Astrocyte (in vitro differentiated cells and primary cell): ENCODE data around the gene NFIL3. TPM values are rescaled to one million over a fixed set of nuclear protein-coding genes. Genes with fewer than 3 reads are reported as not detected.

Experiments used
- DNase-seq: peaks from one replicate; pipeline ENCODE4 v3.0.0-alpha.2; 2010; ENCODE audit warnings: low read depth
- FAIRE-seq: peaks from 2 replicates; lab custom pipeline; 2011; peaks lifted over from hg19 to GRCh38; lab: Jason Lieb, UNC
- H2AFZ ChIP-seq: 2 replicates; pipeline ENCODE4 v1.6.0; 2012; ENCODE audit warnings: low read depth, low read length, inconsistent platforms
- H3K27ac ChIP-seq: 2 replicates; pipeline ENCODE4 v1.5.1; 2011; ENCODE audit warnings: low read depth, low read length, inconsistent platforms
- H3K27me3 ChIP-seq: 2 replicates; pipeline ENCODE4 v1.6.0; 2011; ENCODE audit warnings: low read length, inconsistent platforms; ENCODE audit not compliant: insufficient read depth
- H3K36me3 ChIP-seq: 2 replicates; pipeline ENCODE4 v1.5.1; 2011; ENCODE audit warnings: low read length, inconsistent platforms; ENCODE audit not compliant: insufficient read depth
- H3K4me1 ChIP-seq: 2 replicates; pipeline ENCODE4 v1.5.1; 2011; ENCODE audit warnings: low read length, inconsistent platforms; ENCODE audit not compliant: insufficient read depth
- H3K4me2 ChIP-seq: 2 replicates; pipeline ENCODE4 v1.6.0; 2012; ENCODE audit warnings: low read length, inconsistent platforms
- H3K4me3 ChIP-seq: 2 replicates; pipeline ENCODE4 v1.5.1; 2011; ENCODE audit warnings: low read depth, mild to moderate bottlenecking, low read length, inconsistent platforms; ENCODE audit not compliant: insufficient read depth
- H3K79me2 ChIP-seq: 2 replicates; pipeline ENCODE4 v1.6.0; 2012; ENCODE audit warnings: mild to moderate bottlenecking, low read length, inconsistent platforms; ENCODE audit not compliant: insufficient read depth
- H3K9ac ChIP-seq: 2 replicates; pipeline ENCODE4 v1.6.0; 2012; ENCODE audit warnings: mild to moderate bottlenecking, low read length, inconsistent platforms
- H3K9me3 ChIP-seq: 2 replicates; pipeline ENCODE4 v1.5.1; 2012; ENCODE audit warnings: low read depth, mild to moderate bottlenecking, low read length, inconsistent platforms; ENCODE audit not compliant: insufficient read depth
- H4K20me1 ChIP-seq: 2 replicates; pipeline ENCODE4 v1.6.0; 2012; ENCODE audit warnings: low read length, inconsistent platforms; ENCODE audit not compliant: insufficient read depth
- H3K27ac Mint-ChIP-seq: one replicate; pipeline ENCODE4 v1.8.0; 2021; ENCODE audit warnings: mild to moderate bottlenecking, mixed read lengths; ENCODE audit not compliant: unreplicated experiment
- H3K27me3 Mint-ChIP-seq: one replicate; pipeline ENCODE4 v1.8.0; 2021; ENCODE audit warnings: low read depth, mixed read lengths; ENCODE audit not compliant: unreplicated experiment
- H3K36me3 Mint-ChIP-seq: one replicate; pipeline ENCODE4 v1.8.0; 2021; ENCODE audit warnings: low read depth, mixed read lengths; ENCODE audit not compliant: unreplicated experiment
- H3K4me1 Mint-ChIP-seq: one replicate; pipeline ENCODE4 v1.8.0; 2021; ENCODE audit warnings: low read depth, mixed read lengths; ENCODE audit not compliant: unreplicated experiment
- H3K4me3 Mint-ChIP-seq: one replicate; pipeline ENCODE4 v1.8.0; 2021; ENCODE audit warnings: mild to moderate bottlenecking, moderate library complexity, mixed read lengths; ENCODE audit not compliant: unreplicated experiment
- H3K9me3 Mint-ChIP-seq: one replicate; pipeline ENCODE4 v1.8.0; 2021; ENCODE audit warnings: mild to moderate bottlenecking, mixed read lengths; ENCODE audit not compliant: unreplicated experiment
- EZH2 ChIP-seq: IDR thresholded peaks from 2 replicates; pipeline ENCODE4 v1.6.1; 2012; ENCODE audit warnings: mild to moderate bottlenecking, low read length, inconsistent platforms; ENCODE audit not compliant: insufficient read depth
- total RNA-seq: library from RNA; stranded (reverse); gene quantifications from 2 replicates; pipeline ENCODE4 v1.2.1, GENCODE V29; 2021
- TF ChIP-seq, protein P1 (sequence below): IDR thresholded peaks from 2 replicates; pipeline ENCODE4 v1.5.1; 2011; ENCODE audit warnings: low read depth, mild to moderate bottlenecking, inconsistent platforms, low read length, moderate library complexity; ENCODE audit not compliant: insufficient read depth

Gene NFIL3
- total RNA-seq, 1 donor from 2014 or later = 32.4 TPM

DNA sequence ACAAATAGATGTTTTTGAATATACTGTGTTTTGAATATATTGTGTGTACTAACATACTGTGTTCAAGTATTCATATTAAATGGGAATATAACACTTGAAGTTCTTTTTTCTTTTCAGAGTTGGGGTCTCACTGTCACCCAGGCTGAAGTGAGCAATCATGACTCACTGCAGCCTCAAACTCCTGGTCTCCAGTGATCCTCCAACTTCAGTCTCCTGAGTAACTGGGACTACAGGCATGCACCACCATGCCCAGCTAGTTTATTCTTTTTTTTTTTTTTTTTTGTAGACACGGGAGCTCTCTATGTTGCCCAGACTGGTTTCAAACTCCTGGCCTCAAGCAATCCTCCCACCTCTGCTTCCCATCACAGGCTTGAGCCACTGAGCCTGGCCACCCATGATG is 38.7 kb downstream of the NFIL3 start:
- no peak overlapping the region for H3K4me3 Mint-ChIP-seq
- no peak overlapping the region for H3K27ac Mint-ChIP-seq
- no peaks in the 10 kb centered on the region for H3K27me3 ChIP-seq
- H3K36me3 ChIP-seq = no peaks in the 10 kb centered on the region
- no peaks in the 10 kb centered on the region for H3K79me2 ChIP-seq
- no peak overlapping the region for H3K9ac ChIP-seq
- TF ChIP-seq EZH2 = no peak
- TF ChIP-seq, protein P1, sequence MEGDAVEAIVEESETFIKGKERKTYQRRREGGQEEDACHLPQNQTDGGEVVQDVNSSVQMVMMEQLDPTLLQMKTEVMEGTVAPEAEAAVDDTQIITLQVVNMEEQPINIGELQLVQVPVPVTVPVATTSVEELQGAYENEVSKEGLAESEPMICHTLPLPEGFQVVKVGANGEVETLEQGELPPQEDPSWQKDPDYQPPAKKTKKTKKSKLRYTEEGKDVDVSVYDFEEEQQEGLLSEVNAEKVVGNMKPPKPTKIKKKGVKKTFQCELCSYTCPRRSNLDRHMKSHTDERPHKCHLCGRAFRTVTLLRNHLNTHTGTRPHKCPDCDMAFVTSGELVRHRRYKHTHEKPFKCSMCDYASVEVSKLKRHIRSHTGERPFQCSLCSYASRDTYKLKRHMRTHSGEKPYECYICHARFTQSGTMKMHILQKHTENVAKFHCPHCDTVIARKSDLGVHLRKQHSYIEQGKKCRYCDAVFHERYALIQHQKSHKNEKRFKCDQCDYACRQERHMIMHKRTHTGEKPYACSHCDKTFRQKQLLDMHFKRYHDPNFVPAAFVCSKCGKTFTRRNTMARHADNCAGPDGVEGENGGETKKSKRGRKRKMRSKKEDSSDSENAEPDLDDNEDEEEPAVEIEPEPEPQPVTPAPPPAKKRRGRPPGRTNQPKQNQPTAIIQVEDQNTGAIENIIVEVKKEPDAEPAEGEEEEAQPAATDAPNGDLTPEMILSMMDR = no peak
- DNase-seq (no peak), FAIRE-seq (no peak)
- no peak overlapping the region for H3K27ac ChIP-seq
- no peak overlapping the region for H2AFZ ChIP-seq
- no peaks in the 10 kb centered on the region for H4K20me1 ChIP-seq
- H3K4me1 Mint-ChIP-seq = no peaks in the 10 kb centered on the region
- H3K4me3 ChIP-seq = no peak overlapping the region
- no peaks in the 10 kb centered on the region for H3K4me1 ChIP-seq
- H3K36me3 Mint-ChIP-seq = no peaks in the 10 kb centered on the region
- no peaks in the 10 kb centered on the region for H3K9me3 ChIP-seq
- H3K9me3 Mint-ChIP-seq = no peaks in the 10 kb centered on the region
- H3K4me2 ChIP-seq = no peak overlapping the region
- no peaks in the 10 kb centered on the region for H3K27me3 Mint-ChIP-seq

DNA sequence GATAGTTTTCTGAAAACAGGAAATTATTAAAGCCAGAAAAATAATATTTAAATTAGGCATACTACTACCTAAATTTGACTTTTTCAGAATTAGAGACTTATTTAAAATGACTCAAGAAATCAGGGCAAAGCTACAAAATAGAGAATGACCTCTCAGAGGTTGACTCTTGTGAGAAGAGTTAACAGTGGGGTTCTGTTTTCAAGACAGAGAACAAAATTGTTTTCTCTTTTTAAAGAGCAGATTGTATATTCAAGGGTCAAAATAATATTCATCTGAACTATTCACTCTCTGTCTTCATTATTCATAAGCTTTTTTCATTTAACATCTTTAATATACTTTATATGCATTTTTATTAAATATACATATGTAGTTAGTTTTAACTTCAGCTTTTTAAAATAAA is 40.1 kb downstream of the NFIL3 start:
- no peak for FAIRE-seq
- Mint-ChIP-seq H3K27ac (no peak overlapping the region), H3K27me3 (no peaks in the 10 kb centered on the region), H3K4me3 (no peak overlapping the region), H3K36me3 (no peaks in the 10 kb centered on the region), H3K9me3 (no peaks in the 10 kb centered on the region), H3K4me1 (peaks cover 5% of the 10 kb centered on the region)
- no peaks in the 10 kb centered on the region for H3K27me3 ChIP-seq
- no peak for TF ChIP-seq EZH2
- TF ChIP-seq, protein P1 = no peak
- H2AFZ ChIP-seq = no peak overlapping the region
- H4K20me1 ChIP-seq = no peaks in the 10 kb centered on the region
- no peaks in the 10 kb centered on the region for H3K9me3 ChIP-seq
- H3K27ac ChIP-seq = no peak overlapping the region
- DNase-seq = no peak
- H3K79me2 ChIP-seq = no peaks in the 10 kb centered on the region
- H3K9ac ChIP-seq = no peak overlapping the region
- H3K36me3 ChIP-seq = no peaks in the 10 kb centered on the region
- H3K4me1 ChIP-seq = peaks cover 4% of the 10 kb centered on the region
- no peak overlapping the region for H3K4me2 ChIP-seq
- no peak overlapping the region for H3K4me3 ChIP-seq

DNA sequence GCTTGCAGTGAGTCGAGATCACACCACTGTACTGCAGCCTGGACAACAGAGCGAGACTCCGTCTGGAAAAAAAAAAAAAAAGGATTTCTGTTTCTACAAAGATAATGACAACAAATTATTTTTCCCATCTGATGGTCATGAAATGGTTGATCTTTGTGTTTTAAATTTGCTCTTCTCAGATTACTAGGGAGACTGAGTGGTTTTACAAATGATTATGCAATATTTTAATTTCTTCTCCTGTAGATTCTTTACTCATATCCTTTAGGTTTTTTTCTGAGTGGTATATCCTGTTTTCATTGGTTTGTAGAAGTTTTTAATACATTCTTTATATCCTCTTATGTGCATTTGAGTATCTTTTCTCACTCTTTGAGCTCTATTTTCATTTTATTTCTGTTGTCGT is 41.3 kb downstream of the NFIL3 start:
- Histone ChIP-seq H3K79me2 (no peaks in the 10 kb centered on the region), H3K9me3 (no peaks in the 10 kb centered on the region), H3K4me1 (peaks cover 6% of the 10 kb centered on the region), H3K9ac (no peak overlapping the region), H2AFZ (no peak overlapping the region), H3K4me3 (no peak overlapping the region), H3K4me2 (no peak overlapping the region), H4K20me1 (no peaks in the 10 kb centered on the region), H3K27me3 (no peaks in the 10 kb centered on the region), H3K36me3 (no peaks in the 10 kb centered on the region), H3K27ac (no peak overlapping the region)
- Mint-ChIP-seq H3K9me3 (peaks cover 3% of the 10 kb centered on the region), H3K4me3 (no peak overlapping the region), H3K27ac (no peak overlapping the region), H3K36me3 (no peaks in the 10 kb centered on the region), H3K27me3 (no peaks in the 10 kb centered on the region), H3K4me1 (peaks cover 5% of the 10 kb centered on the region)
- FAIRE-seq (no peak), DNase-seq (no peak)
- TF ChIP-seq, protein P1 = no peak
- TF ChIP-seq EZH2 = no peak
